Left ventricle myocardium superior (tissue), 1 donor: ENCODE results near the gene MARS1. TPM values are rescaled to one million over a fixed set of nuclear protein-coding genes. Genes with fewer than 3 reads are reported as not detected.
A peak's percentile ranks its signal among the peaks of the same experiment; 100 is the strongest.
"Not testable (repeated sequence)": the region's sequence is repeated elsewhere in the genome, so short reads cannot be mapped to it uniquely, and the experiment has no call there.

Experiments used
- ATAC-seq: fragments of 200-7000 bp; cut with Tn5 transposase; one replicate; pipeline ENCODE4 v1.9.1; 2020; ENCODE audit warnings: mild to moderate bottlenecking, moderate library complexity
- DNase-seq: peaks from one replicate; pipeline ENCODE4 v3.0.0-alpha.2; 2020
- intact Hi-C: fragments of 100-400 bp; cut with micrococcal nuclease; formaldehyde crosslinking; loops from one replicate; pipeline ENCODE4 v1.11.0; 2022
- total RNA-seq: library from RNA; stranded (reverse); fragmentation: NEBNext Ultra II Directional; extraction: Animal tissue kit (Norgen Biotek cat#: 25700); gene quantifications from one replicate; pipeline ENCODE4 v1.2.1, GENCODE V29; 2021
- donor health status: DM: no; HTN: yes; CAD: no; lungs with severe emphysema.

MARS1 gene
- total RNA-seq, 1 donor from 2014 or later, result 72.7 TPM

DNA sequence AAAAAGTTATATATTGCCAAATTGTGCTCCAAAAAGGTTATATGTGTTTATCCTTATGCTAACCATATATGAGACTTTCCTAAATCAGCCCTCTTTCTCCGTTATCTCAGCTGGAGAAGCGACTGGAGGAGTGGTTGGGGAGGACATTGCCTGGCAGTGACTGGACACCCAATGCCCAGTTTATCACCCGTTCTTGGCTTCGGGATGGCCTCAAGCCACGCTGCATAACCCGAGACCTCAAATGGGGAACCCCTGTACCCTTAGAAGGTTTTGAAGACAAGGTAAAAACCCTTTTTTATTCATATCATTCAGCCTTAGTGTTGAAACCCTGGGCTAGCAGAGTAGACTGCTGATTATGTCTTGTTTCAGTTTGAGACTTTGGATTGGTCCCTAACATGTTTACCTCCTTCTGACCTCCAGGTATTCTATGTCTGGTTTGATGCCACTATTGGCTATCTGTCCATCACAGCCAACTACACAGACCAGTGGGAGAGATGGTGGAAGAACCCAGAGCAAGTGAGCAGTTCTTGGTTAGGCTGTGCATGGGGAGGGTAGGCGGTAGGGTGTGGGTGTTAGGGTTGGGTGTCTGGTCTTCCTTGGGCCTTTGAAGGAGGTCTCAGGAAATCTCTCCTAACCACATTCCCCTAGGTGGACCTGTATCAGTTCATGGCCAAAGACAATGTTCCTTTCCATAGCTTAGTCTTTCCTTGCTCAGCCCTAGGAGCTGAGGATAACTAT lies 23.9 kb downstream of the MARS1 start:
- intact Hi-C loops, result no loop called here
- no peak for DNase-seq
- ATAC-seq, result no peak

DNA sequence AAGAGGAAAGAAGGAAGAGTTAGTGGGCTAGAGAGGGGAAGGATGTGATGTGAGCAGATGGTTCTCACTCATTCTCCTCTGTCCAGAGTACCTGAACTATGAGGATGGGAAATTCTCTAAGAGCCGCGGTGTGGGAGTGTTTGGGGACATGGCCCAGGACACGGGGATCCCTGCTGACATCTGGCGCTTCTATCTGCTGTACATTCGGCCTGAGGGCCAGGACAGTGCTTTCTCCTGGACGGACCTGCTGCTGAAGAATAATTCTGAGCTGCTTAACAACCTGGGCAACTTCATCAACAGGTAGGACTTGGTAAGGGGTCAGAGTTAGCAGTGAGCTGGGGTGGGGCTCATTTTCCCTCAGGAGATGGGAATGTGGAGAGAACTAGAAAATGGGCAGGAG lies 24.8 kb downstream of the MARS1 start:
- intact Hi-C loops, result no loop called here
- no peak for DNase-seq

DNA sequence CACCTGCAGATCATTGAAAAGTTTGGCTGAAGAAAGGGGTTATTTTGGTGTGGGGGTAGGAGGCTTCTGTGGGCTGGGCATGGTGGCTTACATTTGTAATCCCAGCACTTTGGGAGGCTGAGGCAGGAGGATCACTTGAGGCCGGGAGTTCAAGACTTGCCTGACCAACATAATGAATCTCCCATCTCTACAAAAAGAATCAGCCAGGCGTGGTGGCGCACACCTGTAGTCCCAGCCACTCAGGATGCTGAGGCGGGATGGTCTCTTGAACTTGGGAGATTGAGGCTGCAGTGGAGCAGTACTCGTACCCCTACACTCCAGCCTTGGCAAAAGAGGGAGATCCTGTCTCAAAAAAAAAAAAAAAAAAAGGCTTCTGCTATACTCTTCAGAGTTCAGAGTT lies 25.4 kb downstream of the MARS1 start:
- DNase-seq (no peak), ATAC-seq (no peak)

More for the DNA sequence above, 24.8 kb downstream of the MARS1 start:
- ATAC-seq, result no peak

DNA sequence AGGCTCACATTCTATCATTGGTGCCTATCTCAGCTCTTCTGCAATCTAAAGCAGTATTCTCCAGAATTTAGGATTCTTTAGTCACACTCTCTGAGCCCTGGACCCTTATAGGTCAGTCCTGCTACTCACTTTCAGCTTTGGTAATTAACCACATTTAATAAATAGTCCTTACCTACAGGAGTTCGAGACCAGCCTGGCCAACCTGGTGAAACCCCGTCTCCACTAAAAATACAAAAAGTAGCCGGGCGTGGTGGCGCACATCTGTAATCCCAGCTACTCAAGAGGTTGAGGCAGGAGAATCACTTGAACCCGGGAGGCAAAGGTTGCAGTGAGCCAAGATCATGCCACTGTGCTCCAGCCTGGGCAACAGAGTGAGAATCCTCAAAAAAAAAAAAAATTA lies 25.8 kb downstream of the MARS1 start:
- ATAC-seq, DNase-seq, intact Hi-C loops: not testable (repeated sequence)

More for the DNA sequence above, 25.4 kb downstream of the MARS1 start:
- intact Hi-C loops, result no loop called here

DNA sequence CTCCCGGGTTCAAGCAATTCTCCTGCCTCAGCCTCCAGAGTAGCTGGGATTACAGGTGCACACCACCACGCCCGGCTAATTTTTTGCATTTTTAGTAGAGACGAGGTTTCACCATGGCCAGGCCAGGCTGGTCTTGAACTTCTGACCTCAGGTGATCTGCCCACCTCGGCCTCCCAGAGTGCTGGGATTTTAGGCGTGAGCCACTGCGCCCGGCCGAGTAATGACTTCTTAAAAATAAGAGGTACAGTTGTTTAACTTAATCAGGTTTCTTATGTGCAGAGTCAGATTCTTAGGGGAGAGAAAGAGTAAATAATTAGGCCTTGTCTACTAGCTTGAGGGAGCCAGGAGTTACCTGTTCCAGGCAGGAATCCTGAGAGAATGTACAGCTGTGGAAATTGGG lies 26.4 kb downstream of the MARS1 start:
- DNase-seq, ATAC-seq, intact Hi-C loops: not testable (repeated sequence)

DNA sequence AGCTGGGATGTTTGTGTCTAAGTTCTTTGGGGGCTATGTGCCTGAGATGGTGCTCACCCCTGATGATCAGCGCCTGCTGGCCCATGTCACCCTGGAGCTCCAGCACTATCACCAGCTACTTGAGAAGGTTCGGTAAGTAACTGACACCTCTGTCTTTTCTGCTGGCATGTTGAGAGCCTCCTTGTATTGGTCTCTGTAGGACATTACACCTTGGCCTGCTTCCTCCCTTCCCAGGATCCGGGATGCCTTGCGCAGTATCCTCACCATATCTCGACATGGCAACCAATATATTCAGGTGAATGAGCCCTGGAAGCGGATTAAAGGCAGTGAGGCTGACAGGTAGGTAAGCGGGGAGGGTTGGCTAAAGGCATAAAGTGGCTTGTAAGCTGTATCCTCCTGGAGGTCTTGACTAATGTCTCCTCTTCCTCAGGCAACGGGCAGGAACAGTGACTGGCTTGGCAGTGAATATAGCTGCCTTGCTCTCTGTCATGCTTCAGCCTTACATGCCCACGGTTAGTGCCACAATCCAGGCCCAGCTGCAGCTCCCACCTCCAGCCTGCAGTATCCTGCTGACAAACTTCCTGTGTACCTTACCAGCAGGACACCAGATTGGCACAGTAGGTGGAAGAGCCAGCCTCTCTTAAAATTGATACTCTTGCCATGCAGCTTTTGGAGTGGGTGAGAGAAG lies 27.0 kb downstream of the MARS1 start:
- DNase-seq (no peak), ATAC-seq (no peak)
- intact Hi-C loops, result no loop called here

DNA sequence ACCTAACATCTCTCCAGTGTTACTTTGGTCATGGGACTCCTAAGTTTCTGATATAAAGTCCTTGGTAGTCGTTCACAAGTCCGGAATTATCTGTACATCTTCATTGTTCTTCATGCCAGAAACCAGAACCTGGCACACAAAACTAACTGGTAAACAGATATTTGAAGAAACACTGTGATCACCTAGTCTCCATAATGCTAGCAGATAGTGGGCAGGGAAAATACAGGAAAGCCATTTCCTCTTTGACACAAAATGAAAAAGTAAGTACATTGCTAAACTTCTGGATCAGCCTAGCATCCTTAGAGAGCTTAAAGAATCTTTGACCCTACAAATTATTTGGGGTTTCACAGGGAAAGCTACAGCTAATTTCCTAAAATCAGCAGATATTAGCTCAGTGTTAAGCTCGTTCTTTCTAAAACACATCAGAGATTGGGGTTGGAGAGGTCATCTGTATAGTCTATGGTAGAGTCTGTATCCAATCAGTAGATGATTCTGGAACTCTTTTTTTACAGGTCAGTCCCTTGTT lies 27.6 kb downstream of the MARS1 start:
- ATAC-seq, result no peak
- intact Hi-C loops, result no loop called here
- no peak for DNase-seq

DNA sequence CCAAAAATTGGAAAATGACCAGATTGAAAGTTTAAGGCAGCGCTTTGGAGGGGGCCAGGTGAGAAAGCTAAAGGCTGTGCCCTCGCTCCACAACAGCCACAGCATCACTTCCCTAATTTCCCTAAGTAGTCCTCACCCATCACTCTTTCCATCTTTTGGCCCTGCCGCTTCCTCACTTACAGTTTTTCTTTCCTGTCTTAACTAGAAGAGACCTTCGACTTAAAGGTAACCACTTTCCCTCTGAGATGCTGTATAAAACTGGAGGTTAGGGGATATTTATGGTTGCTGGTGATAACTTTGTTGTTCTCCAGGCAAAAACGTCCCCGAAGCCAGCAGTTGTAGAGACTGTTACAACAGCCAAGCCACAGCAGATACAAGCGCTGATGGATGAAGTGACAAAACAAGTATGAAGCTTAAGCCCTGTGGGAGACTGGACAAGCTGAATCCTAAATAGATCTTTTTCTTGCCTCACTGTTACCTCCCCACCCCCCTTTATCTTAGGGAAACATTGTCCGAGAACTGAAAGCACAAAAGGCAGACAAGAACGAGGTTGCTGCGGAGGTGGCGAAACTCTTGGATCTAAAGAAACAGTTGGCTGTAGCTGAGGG lies 28.2 kb downstream of the MARS1 start:
- intact Hi-C loops, result no loop called here

DNA sequence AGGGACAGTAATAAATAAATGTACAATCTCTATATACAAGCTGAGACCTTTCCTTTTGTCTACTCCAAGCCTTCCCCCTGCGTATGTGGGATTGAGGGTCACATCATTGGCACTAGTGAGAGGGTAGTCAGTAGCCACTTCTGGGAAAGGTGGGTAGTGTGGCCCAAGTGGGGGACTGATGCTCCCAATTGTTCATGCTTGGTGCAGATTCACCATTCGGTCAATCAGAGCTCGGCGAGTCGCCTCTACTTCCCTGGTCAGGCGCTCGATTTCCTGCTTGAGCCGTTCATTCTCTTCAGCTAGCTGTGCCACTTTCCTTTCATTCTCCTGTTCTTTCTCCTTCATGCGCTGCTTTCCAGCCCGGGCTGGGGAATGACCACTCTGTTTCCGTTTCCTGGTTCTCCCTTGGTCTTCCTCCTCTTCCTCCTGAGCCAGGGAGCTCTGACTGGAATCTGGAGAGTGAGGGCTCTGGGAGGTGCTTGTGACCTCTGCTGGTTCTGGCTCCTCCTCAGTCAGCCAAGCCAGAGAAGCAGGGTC lies 28.8 kb downstream of the MARS1 start:
- ATAC-seq (no peak), DNase-seq (no peak)
- intact Hi-C loops, result no loop called here

More for the DNA sequence above, 28.2 kb downstream of the MARS1 start:
- no peak for ATAC-seq
- DNase-seq, result no peak

DNA sequence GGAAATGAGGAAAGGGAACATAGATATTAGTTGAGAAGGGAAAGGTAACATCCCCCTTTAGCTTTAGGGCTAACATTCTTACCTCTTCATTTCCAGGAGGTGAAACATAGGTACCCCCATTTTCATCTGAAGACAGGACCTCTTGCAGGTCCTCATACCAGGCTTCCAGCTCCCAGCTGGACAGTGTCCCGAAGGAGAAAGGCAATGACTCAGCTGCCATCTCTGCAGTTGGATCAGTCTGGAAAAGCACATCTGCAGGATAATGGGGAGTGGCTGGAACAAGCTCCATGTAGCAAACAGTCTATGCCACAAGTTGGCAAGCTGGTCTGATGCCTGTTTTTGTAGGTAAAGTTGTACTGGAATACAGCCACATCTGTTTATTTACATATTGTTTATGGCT lies 29.3 kb downstream of the MARS1 start:
- DNase-seq (no peak), ATAC-seq (no peak)
- intact Hi-C loops, result no loop called here

DNA sequence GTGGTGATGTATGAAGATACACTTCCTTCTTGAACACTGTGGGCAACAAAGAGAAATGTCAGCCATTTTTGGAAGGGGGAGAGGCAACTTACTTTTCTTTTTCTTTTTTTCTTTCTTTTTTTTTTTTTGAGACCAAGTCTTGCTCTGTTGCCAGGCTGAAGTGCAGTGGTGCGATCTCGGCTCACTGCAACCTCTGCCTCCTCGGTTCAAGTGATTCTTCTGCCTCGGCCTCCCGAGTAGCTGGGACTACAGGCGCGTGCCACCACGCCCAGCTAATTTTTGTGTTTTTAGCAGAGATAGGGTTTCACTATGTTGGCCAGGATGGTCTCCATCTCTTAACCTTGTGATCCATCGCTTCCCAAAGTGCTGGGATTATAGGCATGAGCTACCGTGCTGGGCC lies 29.9 kb downstream of the MARS1 start:
- DNase-seq, ATAC-seq, intact Hi-C loops: not testable (repeated sequence)

DNA sequence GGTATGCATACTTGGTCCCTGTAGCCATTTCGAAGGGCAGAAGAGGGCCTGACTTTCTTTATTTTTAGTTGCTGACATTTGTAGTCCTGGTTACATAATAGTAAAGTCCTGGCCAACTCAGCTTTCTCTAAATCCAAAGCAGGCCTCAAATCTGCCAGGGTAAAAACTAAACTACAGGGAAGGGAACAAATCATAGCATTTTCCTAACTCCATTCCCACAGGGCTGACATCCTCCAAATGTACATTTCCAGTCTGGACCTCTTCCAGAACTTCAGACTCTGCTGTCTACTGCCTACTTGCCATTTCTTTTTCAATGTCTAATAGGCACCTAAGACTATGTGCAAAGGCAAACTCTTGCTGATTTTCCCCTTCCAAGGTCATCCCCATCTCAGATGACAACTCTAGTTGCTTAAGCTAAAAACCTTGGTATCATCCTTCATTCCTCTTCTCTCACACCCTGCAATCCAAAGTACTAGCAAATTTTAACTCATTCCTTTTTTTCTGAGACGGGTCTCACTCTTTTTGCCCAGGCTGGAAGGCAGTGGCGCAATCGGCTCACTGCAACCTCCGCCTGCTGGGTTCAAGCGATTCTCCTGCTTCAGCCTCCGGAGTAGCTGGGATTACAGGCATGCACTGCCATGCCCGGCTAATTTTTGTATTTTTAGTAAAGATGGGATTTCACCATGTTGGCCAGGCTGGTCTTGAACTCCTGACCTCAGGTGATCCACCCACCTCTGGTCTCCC lies 30.5 kb downstream of the MARS1 start:
- DNase-seq (no peak), ATAC-seq (no peak)
- intact Hi-C loops, result no loop called here

DNA sequence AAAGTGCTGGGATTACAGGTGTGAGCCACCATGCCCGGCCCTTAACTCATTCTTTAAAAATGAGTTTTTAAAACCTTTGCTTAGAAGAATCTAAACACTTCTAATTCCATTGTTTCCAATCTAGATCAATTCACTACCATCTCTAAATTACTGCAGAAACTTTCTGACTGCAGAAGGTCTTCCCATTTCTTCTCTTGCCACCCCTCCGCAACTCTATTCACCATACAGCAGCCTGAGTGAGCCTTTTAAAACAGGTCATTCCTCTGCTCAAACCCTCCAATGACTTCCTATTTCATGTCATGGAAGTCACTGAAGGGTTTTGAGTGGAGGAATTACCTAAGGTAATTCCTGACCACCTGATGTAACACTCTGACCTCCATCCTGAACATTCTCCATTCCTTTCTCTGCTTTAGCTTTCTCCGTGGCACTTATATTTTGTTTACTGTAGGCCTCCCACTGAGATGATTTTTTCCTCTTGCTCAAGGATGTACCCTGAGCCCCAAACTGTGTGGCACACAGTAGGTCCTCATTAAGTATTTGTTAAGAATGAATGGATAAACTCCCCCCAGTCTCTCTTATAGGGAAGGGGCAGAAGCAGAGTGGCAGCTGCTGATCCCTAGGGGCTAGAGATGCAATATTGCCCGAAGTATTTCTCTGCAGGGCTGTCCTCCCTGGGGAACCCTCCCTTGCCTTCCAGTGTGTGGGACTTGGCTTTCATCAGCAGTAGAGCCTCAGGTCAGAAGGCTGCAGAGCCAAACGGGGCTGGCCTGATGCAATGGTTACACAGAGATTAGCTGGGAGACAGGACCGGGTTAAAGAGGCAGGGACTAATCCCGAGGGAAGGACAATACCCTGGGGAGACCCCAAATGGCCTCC lies 31.3 kb downstream of the MARS1 start:
- DNase-seq (peak; percentile 52), ATAC-seq (peak; percentile 1)
- intact Hi-C loops, result no loop called here

DNA sequence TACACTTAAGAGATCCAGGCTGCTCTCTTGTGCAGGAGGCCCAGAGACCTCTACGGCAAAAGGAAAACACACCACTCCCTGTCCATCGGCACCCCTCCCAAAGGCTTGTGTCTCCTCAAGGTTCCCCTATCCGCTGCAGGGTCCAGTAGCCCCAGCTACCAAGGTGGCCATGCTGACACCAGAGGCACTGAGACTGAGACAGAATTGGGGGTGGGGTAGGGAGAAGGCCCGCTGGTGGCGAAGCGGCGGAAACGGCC lies 31.9 kb downstream of the MARS1 start:
- ATAC-seq, result peak; percentile 8
- intact Hi-C loops, result no loop called here
- no peak for DNase-seq

DNA sequence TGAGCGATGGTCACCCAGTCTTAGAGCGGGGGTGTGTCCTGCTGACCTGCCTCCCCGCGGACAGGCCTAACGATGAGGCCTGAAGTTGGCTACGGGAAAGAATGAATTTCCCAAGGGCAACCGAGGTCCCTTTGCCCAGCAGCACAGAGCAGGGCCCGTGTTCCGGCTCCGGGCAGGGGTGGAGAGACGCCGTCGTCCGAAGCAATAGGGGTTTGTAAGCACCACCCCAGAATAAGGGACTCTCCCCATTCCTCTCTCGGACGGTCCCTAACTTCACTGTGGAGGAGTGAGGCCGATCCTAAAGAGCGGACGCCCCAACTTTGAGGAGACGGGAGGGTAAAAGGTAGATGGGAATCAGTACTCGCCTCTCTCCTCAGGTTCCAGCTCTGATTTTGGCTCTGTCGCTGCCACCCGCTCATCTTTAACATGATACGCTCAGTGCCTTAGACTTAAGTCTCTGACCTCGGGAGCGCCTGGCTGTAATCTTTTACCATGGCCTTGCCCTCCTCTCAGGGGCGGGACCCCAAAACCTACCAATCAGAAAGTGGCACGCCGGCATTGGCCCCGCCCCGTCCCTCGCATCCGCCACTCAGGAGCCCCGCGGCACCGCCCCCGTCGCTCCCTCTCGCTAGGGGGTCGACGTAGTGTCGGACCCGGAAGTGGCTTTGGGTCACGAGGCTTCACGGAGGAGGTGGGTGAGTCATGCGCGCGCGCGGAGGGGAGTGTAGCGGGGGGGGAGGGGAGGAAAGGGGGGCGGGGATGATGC lies 32.4 kb downstream of the MARS1 start, which contains the start of gene DDIT3:
DDIT3 (minus strand) TSS at position 462 of the 766 bp plus-strand sequence. CDS start 3,108 bp downstream, outside the sequence.
- intact Hi-C loops, result no loop called here
- ATAC-seq (peak; percentile 85), DNase-seq (peak; percentile 100)

DNA sequence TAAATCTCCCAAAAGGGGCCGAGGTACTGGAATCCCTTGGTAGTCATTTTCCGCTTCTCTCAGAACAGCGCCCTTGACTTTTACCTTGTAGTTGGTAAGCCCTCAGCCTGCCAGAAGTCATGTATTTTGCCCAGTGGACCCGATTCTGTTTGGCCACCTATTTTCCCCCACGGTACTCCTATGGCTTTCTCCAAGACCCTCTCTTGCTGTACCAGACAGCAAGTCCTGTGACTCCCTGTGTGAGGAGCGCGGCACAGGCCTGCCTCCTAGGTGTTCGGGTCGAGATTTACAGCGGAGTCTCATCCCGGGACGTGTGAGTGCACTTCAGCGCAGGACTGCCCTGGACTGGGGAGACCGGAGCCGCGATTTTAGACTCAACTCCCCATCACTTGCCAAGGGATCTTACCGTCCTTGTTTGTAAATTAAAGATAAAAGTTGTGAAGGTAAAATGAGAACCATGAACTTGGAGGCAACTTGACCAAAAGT lies 33.7 kb downstream of the MARS1 start:
- DNase-seq (peak; percentile 62), ATAC-seq (no peak)
- intact Hi-C loops, result no loop called here
